Stimulated activated CD4-positive, alpha-beta T cell treated with anti-CD3 and anti-CD28 coated beads, Interleukin-4, amount 100 ng/mL, for 4 hours (primary cell): ENCODE measurements around the gene IPO5.
"Not testable (repeated sequence)": the region's sequence is repeated elsewhere in the genome, so short reads cannot be mapped to it uniquely, and the experiment has no call there.

ENCODE experiments used
- DNase-seq, 2 experiments: peaks; one replicate each; pipeline ENCODE4 v3.0.0-alpha.2; 2020

Gene IPO5

GRCh38 chr13:97951376-97951775 lies 2.1 kb upstream of the IPO5 start:
- DNase-seq: no peak

- DNase-seq: not testable (repeated sequence)
Observed at GRCh38 chr13:97952831-97953230, 644 bp upstream of the IPO5 start.

DNA sequence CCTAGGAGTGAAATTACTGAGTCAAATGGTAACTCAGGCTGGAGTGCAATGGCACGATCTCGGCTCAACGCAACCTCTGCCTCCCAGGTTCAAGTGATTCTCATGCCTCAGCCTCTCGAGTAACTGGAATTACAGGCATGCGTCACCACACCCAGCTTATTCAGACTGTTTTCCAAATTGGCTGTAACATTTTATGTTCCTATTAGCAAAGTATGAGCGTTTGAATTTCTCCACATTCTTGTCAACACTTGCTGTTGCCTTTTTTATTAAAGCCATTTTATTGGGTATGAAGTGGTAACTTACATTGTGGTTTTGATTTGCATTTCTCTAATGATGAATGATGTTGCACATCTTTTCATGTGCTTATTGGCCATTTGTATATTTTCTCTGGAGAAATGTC lies 7.9 kb downstream of the IPO5 start:
- DNase-seq: no peak

GRCh38 chr13:97962887-97963286 lies 9.4 kb downstream of the IPO5 start:
- no peak for DNase-seq

DNA sequence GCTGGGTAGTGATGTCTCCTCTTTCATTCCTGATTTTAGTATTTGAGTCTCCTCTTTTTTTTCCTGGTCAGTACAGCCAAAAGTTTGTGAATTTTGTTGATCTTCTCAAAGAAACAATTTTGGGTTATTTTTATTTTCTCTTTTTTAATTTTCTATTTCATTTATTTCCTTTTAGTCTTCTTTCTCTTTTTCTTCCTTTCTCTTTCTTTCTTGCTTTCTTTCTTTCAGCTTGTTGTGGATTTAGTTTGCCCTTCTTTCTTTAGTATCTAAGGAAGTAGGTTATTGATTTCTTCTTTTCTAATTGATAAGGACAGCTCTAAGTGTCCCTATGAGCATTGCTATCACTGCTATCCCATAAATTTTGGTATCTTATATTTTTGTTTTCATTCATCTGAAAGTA lies 13.8 kb downstream of the IPO5 start:
- no peak for DNase-seq

DNA sequence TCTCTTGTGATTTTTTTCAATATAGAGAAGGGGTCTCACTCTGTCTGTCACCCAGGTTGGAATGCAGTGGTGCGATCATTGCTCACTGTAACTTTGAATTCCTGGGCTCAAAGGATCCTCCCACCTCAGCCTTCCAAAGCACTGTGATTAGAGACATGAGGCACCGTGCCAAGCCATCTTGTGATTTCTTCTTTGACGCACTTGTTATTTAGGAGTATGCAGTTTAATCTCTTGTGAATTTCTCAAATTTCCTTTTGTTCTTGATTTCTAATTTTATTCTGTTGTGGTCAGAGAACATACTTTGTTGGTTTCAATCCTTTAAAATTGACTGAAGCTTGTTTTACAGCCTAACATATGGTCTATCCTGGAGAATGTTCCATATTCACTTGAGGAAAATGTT lies 14.5 kb downstream of the IPO5 start:
- no peak for DNase-seq

DNA sequence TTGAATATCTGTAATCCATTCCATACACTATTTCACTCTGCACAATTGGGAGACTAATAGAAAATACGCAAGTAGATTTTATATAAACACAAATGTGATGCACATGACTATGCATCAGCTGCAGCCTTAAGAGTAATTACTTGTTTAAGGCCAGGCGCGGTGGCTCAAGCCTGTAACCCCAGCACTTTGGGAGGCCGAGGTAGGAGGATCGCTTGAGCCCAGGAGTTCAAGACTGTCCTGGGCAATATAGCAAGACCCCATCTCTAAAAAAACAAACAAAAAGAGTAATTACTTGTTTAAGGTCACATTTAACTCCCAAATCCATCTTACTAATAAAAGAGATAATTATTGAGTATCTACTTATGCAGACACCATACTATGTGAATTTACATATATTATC lies 18.0 kb downstream of the IPO5 start:
- DNase-seq: no peak

DNA sequence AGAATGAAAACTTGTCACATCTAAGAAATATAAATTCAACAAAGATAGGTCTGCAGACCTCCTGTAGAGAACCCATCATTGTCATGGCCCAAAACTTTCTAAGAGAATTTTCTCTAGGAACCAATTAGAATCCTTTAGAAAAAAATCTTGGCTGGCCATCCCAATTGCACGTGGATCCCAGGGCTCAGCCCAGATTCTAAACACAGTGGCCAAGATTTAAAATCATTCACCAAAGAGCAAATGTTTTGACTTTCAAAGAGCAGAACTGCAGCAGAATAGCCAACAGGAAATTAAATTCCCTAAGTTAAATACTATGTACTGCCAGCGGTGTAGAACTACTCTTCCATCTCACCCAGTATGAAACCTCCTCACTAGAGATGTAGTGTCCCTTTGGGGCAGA lies 21.3 kb downstream of the IPO5 start:
- no peak for DNase-seq

DNA sequence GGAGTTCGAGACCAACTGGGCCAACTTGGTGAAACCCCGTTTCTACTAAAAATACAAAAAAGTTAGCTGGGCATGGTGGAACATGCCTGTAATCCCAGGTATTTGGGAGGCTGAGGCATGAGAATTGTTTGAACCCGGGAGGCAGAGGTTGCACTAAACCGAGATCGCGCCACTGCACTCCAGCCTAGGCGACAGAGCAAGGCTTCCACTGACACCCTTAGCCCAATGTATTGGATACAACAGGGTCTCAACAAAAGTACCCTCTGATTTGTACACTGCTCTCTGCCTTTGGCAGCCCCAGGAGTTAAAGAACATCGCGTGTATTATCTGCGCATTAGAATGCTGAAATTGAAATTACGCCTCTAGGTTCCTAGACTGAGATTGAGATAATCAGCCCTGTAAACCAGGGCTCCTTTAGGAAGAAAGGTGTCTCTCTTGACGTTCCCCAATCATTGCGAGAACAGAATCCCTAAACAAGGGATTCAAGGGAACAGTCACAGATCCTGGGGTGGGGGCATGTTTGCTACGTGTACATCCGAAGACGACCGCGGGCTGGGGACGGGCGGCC lies 21.9 kb downstream of the IPO5 start:
- no peak for DNase-seq

DNA sequence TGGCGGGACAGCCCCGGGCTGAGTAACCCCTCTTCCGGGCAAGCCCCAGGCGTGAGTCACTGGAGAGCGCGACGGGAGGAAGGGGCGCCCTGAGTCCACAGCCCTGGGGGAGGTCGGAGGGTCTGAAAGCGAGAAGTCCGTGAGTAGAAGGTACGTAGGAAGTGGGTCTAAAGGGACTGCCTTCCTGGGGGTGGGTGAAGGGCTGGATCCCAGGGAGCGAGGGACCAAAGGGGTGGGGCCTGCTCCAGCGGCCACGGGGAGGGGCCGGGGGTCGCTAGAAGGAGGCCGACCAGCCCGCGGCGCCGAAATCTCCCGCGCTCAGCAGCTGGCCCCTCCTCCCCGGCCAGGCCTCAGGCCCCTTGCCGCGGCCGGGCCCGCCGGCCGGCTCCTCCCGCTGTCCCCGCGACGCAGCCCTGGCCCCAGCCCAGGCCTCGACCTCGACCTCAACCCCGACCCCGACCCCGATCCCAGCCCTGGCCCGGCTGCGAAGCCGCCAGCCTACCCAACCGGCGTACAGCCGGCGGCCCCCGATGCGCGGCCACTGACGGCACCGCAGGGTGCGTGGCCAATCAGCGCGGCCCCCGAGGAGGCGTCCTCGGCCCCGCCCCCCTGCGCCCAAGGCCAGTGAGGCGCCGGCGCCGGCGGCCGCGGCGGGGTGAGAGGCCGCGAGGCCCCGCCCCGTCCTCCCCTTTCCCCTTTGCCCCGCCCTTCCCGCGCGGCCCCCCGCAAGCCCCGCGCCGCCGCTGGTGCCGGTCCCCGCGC lies 22.6 kb downstream of the IPO5 start:
- DNase-seq: peak; percentile 87 to 94

DNA sequence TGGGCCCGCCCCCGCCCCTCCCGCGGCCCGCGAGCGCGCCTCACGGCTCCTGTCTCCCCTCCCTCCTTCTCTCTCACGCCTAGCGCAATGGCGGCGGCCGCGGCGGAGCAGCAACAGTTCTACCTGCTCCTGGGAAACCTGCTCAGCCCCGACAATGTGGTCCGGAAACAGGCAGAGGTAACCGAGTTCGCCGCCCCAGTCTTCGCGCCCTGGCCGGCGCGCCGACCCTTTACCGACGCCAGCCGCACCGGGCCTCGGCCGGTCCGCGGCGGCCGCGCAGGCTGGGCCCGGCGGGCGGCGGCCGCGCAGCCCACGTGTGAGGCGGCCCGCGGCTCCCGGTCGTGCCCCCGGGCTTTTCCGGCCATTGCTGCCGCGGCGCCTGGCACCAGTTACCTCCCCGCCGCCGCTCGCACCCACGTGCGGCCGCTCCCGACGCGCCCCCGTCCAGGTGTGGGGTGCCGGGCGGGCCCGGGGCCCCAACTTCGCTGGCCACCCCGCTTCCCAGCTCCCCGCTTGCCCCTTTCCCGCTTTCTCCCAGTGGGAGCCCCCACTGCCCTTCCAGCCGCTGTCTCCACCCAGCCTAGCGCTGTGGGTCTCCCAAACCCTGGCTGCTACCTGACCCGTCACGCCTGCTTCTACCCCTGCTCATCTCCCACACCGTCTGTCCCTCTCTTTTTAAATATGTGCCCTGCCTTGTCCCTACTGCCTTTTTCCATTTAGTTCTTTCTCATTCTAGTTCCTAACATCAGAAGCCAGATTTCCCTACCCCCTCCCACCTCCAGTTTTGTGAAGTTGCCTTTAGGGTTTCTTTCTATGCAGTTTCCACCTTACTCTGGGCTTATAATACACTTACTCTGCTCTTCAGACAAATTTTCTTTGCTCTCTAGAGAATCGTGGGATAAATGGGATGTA lies 23.4 kb downstream of the IPO5 start:
- DNase-seq: peak; percentile 18 to 27

DNA sequence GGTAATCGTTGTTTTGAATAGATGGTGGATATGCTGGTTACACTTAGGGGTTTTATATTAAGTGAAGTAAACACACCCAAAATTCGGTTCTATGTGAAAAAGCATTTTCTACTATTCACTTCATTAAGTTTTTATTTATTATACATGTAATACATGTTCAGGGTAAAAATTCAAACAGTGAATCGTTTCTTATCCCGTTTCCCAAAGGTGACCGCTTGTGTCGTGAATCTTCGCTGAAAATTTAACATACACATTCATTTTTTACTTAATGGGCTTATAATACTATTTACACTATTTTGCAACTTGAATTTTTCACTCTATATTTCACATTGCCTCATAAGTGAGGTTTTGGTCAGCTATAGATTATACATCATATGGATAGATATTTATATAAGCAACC lies 24.5 kb downstream of the IPO5 start:
- DNase-seq: no peak

- no peak for DNase-seq
Observed at GRCh38 chr13:97978651-97979050, 25.2 kb downstream of the IPO5 start.

DNA sequence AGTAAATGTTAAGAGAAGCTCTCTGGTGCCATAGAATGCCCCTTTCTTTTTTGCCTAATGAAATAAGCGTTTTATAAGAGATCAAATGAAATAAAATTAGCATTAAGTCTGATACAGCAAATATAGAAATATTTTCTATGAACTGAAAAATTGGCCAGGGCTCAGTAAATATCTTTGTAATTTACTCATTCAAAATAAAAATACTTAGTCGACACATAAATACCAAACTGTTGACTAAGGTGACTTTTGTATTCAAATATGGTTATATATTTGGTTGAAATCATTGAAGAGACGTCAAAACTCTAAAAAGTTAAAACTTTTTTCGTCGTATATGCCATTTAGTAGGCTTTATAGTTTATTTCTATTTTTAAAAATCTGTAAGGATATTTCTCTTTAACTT lies 25.6 kb downstream of the IPO5 start:
- DNase-seq: no peak

DNA sequence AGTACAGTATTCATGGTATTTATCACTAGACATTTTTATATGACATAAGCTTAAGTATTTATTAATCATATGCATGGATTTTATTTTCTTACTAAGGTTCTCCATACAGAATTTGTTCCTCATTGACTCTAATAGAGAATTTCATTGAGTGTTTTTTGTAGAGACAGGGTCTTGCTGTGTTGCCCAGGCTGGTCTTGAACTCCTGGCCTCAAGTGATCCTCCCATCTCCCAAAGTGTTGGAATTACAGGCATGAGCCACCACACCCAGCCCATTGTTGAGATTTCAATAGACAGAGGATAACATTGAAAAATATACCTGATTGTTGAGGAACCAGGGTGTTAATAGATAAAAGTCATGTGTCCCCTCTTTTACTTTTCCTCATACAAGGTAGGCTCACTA lies 26.1 kb downstream of the IPO5 start:
- DNase-seq: no peak

- DNase-seq: no peak
Observed at GRCh38 chr13:97982286-97982685, 28.8 kb downstream of the IPO5 start.

GRCh38 chr13:97986835-97987234 lies 33.4 kb downstream of the IPO5 start:
- no peak for DNase-seq

- DNase-seq: no peak
Observed at GRCh38 chr13:97999653-98000052, 46.2 kb downstream of the IPO5 start.

- DNase-seq: no peak
Observed at GRCh38 chr13:98004107-98004506, 50.6 kb downstream of the IPO5 start.

DNA sequence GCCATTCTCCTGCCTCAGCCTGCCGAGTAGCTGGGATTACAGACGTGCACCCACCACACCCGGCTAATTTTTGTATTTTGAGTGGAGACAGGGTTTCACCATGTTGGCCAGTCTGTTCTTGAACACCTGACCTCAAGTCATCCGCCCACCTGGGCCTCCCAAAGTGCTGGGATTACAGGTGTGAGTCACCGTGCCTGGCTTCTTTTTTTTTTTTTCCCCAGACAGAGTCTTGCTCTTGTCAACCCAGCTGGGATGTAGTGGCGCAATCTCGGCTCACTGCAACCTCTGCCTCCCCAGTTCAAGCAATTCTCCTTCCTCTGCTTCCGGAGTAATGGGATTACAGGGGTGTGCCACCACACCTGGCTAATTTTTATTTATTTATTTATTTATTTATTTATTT lies 51.5 kb downstream of the IPO5 start:
- DNase-seq: not testable (repeated sequence)

- no peak for DNase-seq
Observed at GRCh38 chr13:98007001-98007400, 53.5 kb downstream of the IPO5 start.

- no peak for DNase-seq
Observed at GRCh38 chr13:98013241-98013640, 59.8 kb downstream of the IPO5 start.

DNA sequence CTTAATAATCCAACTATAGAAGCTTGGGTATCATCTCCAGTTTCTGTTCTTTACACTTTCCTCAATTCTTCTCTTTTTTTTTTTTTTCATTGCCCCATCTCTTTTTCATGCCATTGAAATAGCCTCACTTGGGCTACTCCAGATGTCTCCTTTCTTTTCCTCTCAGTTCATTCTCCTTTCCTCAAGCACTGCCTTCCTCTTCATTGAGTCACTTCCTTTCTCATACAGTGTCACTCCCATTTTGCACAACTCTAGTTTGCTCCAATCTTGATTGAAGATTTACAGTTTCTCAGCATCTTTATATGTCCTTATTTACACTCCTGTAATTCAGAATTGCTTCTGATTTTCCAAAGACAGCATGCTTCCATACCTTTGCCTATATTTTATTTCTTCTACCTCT lies 61.3 kb downstream of the IPO5 start:
- no peak for DNase-seq

- no peak for DNase-seq
Observed at GRCh38 chr13:98018293-98018692, 64.8 kb downstream of the IPO5 start.
